ENCODE measurements around the gene FAM83B.

The FAM83B gene

DNA sequence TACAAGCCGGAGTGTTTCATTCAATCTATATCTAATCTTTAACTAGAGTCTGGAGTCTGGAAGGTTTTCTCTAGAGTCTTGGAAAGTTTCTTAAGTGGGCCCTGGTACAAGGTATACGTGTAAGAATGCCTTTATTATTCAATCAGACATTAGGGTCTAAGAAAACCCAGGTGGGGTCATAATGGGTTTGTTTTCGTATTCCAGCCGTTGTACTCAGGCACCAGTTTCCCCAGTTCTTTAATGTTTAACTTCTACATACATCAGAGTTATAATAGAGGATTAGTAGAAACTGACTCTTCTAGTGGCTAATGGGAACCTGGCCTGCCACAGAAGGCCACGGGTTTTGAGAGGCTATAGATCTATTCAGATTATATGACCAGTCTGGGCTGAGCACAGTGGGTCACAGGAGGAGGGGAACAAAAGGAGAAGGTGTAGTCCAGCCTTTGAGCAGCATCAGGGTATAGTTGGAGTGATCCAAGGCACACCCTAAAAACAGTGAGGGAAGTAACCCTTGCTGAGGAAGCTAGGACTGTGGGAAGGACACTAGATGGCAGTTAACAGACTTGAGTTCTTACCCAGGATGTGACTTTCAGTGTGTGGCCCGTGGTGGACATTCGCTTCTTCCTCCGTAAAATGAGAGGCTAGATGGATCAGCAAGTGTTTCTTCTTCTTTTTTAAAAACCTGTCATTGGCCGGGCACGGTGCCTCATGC lies 15.5 kb downstream of the FAM83B start:
- H3K36me3 ChIP-seq (ENCODE audit: control insufficient read depth in 1 of 2, insufficient read depth in 2 of 2, low read length in 2 of 2), result no peaks in the 10 kb centered on the region
- H3K9me3 ChIP-seq (ENCODE audit: control insufficient read depth in 1 of 2, low read length in 2 of 2), result no peaks in the 10 kb centered on the region
- no peaks in the 10 kb centered on the region for H3K27me3 ChIP-seq (ENCODE audit: low read depth, low read length)
- no peaks in the 10 kb centered on the region for H3K4me1 ChIP-seq (ENCODE audit: control insufficient read depth in 1 of 2, insufficient read depth in 2 of 2, low read length in 2 of 2)
- no peak overlapping the region for H3K4me3 ChIP-seq (ENCODE audit: low read depth in 1 of 2, low read length in 2 of 2)
- H3K27ac ChIP-seq (ENCODE audit: low read length), result no peak overlapping the region

DNA sequence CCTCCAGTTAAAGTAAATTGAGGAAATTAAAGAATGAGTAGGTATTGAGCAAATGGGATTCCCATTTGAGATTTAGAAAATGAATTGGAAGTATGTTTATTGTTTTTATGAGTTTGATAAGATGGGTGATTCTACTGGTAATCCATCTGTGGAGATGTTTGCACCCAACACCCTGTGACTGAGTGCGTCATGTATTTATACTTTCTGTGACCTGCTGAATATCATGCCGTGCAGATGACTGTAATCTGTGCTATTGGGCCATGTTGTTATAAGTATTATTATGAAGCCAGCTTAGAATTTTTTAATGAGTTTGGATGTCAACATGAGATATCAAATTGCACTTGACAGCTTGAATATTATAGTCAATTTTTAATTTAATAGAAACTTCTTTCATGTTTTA lies 17.7 kb downstream of the FAM83B start:
- H3K36me3 ChIP-seq (ENCODE audit: control insufficient read depth in 1 of 2, insufficient read depth in 2 of 2, low read length in 2 of 2), result no peaks in the 10 kb centered on the region
- no peak overlapping the region for H3K4me3 ChIP-seq (ENCODE audit: low read depth in 1 of 2, low read length in 2 of 2)

DNA sequence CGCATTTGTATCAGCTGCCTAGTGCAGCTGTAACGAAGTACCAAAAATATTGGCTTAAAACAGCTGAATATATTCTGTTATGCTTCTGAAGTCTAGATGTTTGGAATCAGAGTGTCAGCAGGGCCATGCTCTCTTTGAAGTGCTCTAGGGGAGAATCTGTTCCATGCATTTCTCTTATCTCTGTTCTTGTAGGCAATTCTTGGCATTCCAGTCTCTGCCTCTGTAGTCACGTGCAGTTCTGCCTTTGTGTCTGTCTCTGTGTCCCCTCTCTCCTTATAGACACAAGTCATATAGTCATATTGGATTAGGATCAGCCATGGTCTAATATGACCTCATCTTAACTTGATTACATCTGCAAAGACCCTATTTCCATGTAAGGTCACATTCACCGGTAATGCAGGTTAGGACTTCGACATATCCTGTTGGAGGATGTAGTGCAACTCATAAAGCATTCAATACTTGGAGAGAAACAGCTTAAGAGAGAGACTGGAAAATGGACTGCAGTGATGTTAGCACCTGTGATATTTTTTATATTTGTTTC lies 18.6 kb downstream of the FAM83B start:
- no peaks in the 10 kb centered on the region for H3K36me3 ChIP-seq (ENCODE audit: control insufficient read depth in 1 of 2, insufficient read depth in 2 of 2, low read length in 2 of 2)
- no peaks in the 10 kb centered on the region for H3K9me3 ChIP-seq (ENCODE audit: control insufficient read depth in 1 of 2, low read length in 2 of 2)
- no peaks in the 10 kb centered on the region for H3K4me1 ChIP-seq (ENCODE audit: control insufficient read depth in 1 of 2, insufficient read depth in 2 of 2, low read length in 2 of 2)
- no peak overlapping the region for H3K27ac ChIP-seq (ENCODE audit: low read length)
- H3K27me3 ChIP-seq (ENCODE audit: low read depth, low read length), result no peaks in the 10 kb centered on the region
- no peak overlapping the region for H3K4me3 ChIP-seq (ENCODE audit: low read depth in 1 of 2, low read length in 2 of 2)

More for the DNA sequence above, 17.7 kb downstream of the FAM83B start:
- Histone ChIP-seq H3K27me3 (ENCODE audit: low read depth, low read length) (no peaks in the 10 kb centered on the region), H3K4me1 (ENCODE audit: control insufficient read depth in 1 of 2, insufficient read depth in 2 of 2, low read length in 2 of 2) (no peaks in the 10 kb centered on the region), H3K27ac (ENCODE audit: low read length) (no peak overlapping the region), H3K9me3 (ENCODE audit: control insufficient read depth in 1 of 2, low read length in 2 of 2) (no peaks in the 10 kb centered on the region)

DNA sequence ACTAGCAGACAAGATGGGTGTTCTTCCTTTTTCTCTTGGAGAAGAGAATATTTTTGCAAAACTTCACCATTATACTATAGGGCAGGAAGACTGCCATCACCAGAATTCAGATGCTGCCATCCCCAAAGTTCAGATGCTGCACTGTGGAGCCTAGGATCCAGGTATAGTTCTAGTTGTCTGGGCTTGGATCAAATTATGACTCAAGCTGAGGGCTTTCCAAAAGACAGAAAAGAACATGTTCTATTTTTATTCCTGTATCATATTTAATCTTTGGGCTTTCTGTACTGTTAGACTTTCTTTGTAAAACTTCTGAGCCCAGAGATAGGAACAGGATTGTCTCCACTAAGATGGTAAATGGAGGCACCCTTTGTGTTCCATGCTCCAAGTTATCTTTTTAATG lies 22.0 kb downstream of the FAM83B start:
- Histone ChIP-seq H3K36me3 (ENCODE audit: control insufficient read depth in 1 of 2, insufficient read depth in 2 of 2, low read length in 2 of 2) (no peaks in the 10 kb centered on the region), H3K27ac (ENCODE audit: low read length) (no peak overlapping the region), H3K27me3 (ENCODE audit: low read depth, low read length) (no peaks in the 10 kb centered on the region), H3K4me1 (ENCODE audit: control insufficient read depth in 1 of 2, insufficient read depth in 2 of 2, low read length in 2 of 2) (no peaks in the 10 kb centered on the region), H3K4me3 (ENCODE audit: low read depth in 1 of 2, low read length in 2 of 2) (no peak overlapping the region), H3K9me3 (ENCODE audit: control insufficient read depth in 1 of 2, low read length in 2 of 2) (no peaks in the 10 kb centered on the region)

GRCh38 chr6:54873599-54873998 lies 27.0 kb downstream of the FAM83B start:
- Histone ChIP-seq H3K4me3 (ENCODE audit: low read depth in 1 of 2, low read length in 2 of 2) (no peak overlapping the region), H3K27ac (ENCODE audit: low read length) (no peak overlapping the region)

GRCh38 chr6:54874349-54875048 lies 27.9 kb downstream of the FAM83B start:
- Histone ChIP-seq H3K36me3 (ENCODE audit: control insufficient read depth in 1 of 2, insufficient read depth in 2 of 2, low read length in 2 of 2) (no peaks in the 10 kb centered on the region), H3K4me1 (ENCODE audit: control insufficient read depth in 1 of 2, insufficient read depth in 2 of 2, low read length in 2 of 2) (no peaks in the 10 kb centered on the region), H3K27me3 (ENCODE audit: low read depth, low read length) (no peaks in the 10 kb centered on the region), H3K27ac (ENCODE audit: low read length) (no peak overlapping the region), H3K9me3 (ENCODE audit: control insufficient read depth in 1 of 2, low read length in 2 of 2) (no peaks in the 10 kb centered on the region), H3K4me3 (ENCODE audit: low read depth in 1 of 2, low read length in 2 of 2) (no peak overlapping the region)

More at GRCh38 chr6:54873599-54873998, 27.0 kb downstream of the FAM83B start:
- Histone ChIP-seq H3K36me3 (ENCODE audit: control insufficient read depth in 1 of 2, insufficient read depth in 2 of 2, low read length in 2 of 2) (no peaks in the 10 kb centered on the region), H3K27me3 (ENCODE audit: low read depth, low read length) (no peaks in the 10 kb centered on the region), H3K4me1 (ENCODE audit: control insufficient read depth in 1 of 2, insufficient read depth in 2 of 2, low read length in 2 of 2) (no peaks in the 10 kb centered on the region), H3K9me3 (ENCODE audit: control insufficient read depth in 1 of 2, low read length in 2 of 2) (no peaks in the 10 kb centered on the region)

- H3K9me3 ChIP-seq (ENCODE audit: control insufficient read depth in 1 of 2, low read length in 2 of 2), result no peaks in the 10 kb centered on the region
- no peaks in the 10 kb centered on the region for H3K27me3 ChIP-seq (ENCODE audit: low read depth, low read length)
- H3K4me3 ChIP-seq (ENCODE audit: low read depth in 1 of 2, low read length in 2 of 2), result no peak overlapping the region
- H3K4me1 ChIP-seq (ENCODE audit: control insufficient read depth in 1 of 2, insufficient read depth in 2 of 2, low read length in 2 of 2), result no peaks in the 10 kb centered on the region
- no peaks in the 10 kb centered on the region for H3K36me3 ChIP-seq (ENCODE audit: control insufficient read depth in 1 of 2, insufficient read depth in 2 of 2, low read length in 2 of 2)
- no peak overlapping the region for H3K27ac ChIP-seq (ENCODE audit: low read length)
Measured at GRCh38 chr6:54875539-54875938, 29.0 kb downstream of the FAM83B start.

DNA sequence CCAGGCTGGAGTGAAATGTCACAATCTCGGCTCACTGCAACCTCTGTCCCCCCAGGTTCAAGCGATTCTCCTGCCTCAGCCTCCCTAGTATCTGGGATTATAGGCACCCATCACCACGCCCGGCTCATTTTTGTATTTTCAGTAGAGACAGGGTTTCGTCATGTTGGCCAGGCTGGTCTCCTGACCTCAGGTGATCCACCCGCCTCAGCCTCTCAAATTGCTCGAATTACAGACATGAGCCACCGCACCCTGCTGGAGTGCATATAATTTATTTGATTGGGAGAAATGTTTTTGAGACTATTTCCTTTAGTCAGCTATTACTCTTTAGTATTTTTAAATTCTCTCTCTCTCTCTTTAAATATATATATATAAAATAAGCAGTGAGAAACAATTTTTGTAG lies 29.8 kb downstream of the FAM83B start:
- Histone ChIP-seq H3K9me3 (ENCODE audit: control insufficient read depth in 1 of 2, low read length in 2 of 2) (no peaks in the 10 kb centered on the region), H3K27ac (ENCODE audit: low read length) (no peak overlapping the region), H3K27me3 (ENCODE audit: low read depth, low read length) (no peaks in the 10 kb centered on the region), H3K4me3 (ENCODE audit: low read depth in 1 of 2, low read length in 2 of 2) (no peak overlapping the region), H3K4me1 (ENCODE audit: control insufficient read depth in 1 of 2, insufficient read depth in 2 of 2, low read length in 2 of 2) (no peaks in the 10 kb centered on the region), H3K36me3 (ENCODE audit: control insufficient read depth in 1 of 2, insufficient read depth in 2 of 2, low read length in 2 of 2) (no peaks in the 10 kb centered on the region)

- H3K27me3 ChIP-seq (ENCODE audit: low read depth, low read length), result no peaks in the 10 kb centered on the region
- no peaks in the 10 kb centered on the region for H3K9me3 ChIP-seq (ENCODE audit: control insufficient read depth in 1 of 2, low read length in 2 of 2)
- H3K36me3 ChIP-seq (ENCODE audit: control insufficient read depth in 1 of 2, insufficient read depth in 2 of 2, low read length in 2 of 2), result no peaks in the 10 kb centered on the region
- H3K27ac ChIP-seq (ENCODE audit: low read length), result no peak overlapping the region
- H3K4me1 ChIP-seq (ENCODE audit: control insufficient read depth in 1 of 2, insufficient read depth in 2 of 2, low read length in 2 of 2), result no peaks in the 10 kb centered on the region
- H3K4me3 ChIP-seq (ENCODE audit: low read depth in 1 of 2, low read length in 2 of 2), result no peak overlapping the region
Measured at GRCh38 chr6:54876871-54877270, 30.3 kb downstream of the FAM83B start.

- no peaks in the 10 kb centered on the region for H3K36me3 ChIP-seq (ENCODE audit: control insufficient read depth in 1 of 2, insufficient read depth in 2 of 2, low read length in 2 of 2)
Measured at GRCh38 chr6:54877713-54878317, 31.2 kb downstream of the FAM83B start.

GRCh38 chr6:54878718-54879117 lies 32.1 kb downstream of the FAM83B start:
- H3K27ac ChIP-seq (ENCODE audit: low read length), result no peak overlapping the region
- no peaks in the 10 kb centered on the region for H3K36me3 ChIP-seq (ENCODE audit: control insufficient read depth in 1 of 2, insufficient read depth in 2 of 2, low read length in 2 of 2)
- H3K4me1 ChIP-seq (ENCODE audit: control insufficient read depth in 1 of 2, insufficient read depth in 2 of 2, low read length in 2 of 2), result no peaks in the 10 kb centered on the region
- H3K27me3 ChIP-seq (ENCODE audit: low read depth, low read length), result no peaks in the 10 kb centered on the region
- no peaks in the 10 kb centered on the region for H3K9me3 ChIP-seq (ENCODE audit: control insufficient read depth in 1 of 2, low read length in 2 of 2)
- H3K4me3 ChIP-seq (ENCODE audit: low read depth in 1 of 2, low read length in 2 of 2), result no peak overlapping the region

More at GRCh38 chr6:54877713-54878317, 31.2 kb downstream of the FAM83B start:
- Histone ChIP-seq H3K27ac (ENCODE audit: low read length) (no peak overlapping the region), H3K9me3 (ENCODE audit: control insufficient read depth in 1 of 2, low read length in 2 of 2) (no peaks in the 10 kb centered on the region), H3K4me3 (ENCODE audit: low read depth in 1 of 2, low read length in 2 of 2) (no peak overlapping the region), H3K27me3 (ENCODE audit: low read depth, low read length) (no peaks in the 10 kb centered on the region), H3K4me1 (ENCODE audit: control insufficient read depth in 1 of 2, insufficient read depth in 2 of 2, low read length in 2 of 2) (no peaks in the 10 kb centered on the region)

All from muscle layer of duodenum (tissue), 2 donors.